WTC11 (cell line): ENCODE results near the gene NSFL1C. TPM values are rescaled to one million over a fixed set of nuclear protein-coding genes. Genes with fewer than 3 reads are reported as not detected.

Experiments
- ATAC-seq: fragments of 200-7000 bp; cut with Tn5 transposase; 2 replicates; pipeline ENCODE4 v1.10.0; 2021; ENCODE audit warnings: mild to moderate bottlenecking, moderate library complexity
- CTCF ChIA-PET: fragments of 300-600 bp; sonication (Branson Sonifier 250); formaldehyde crosslinking; loops from one replicate; lab custom pipeline; 2021; ENCODE audit warnings: antibody characterized with exemption; lab: Charles Lee
- POLR2A ChIA-PET: fragments of 350-600 bp; sonication (Branson Sonifier 250); formaldehyde crosslinking; loops from one replicate; lab custom pipeline; 2021; ENCODE audit warnings: antibody characterized with exemption; lab: Charles Lee
- DNase-seq: peaks from one replicate; pipeline ENCODE4 v3.0.0; 2021; ENCODE audit warnings: low spot score
- H3K27ac Mint-ChIP-seq: 2 replicates; pipeline ENCODE4 v1.8.0; 2021; ENCODE audit warnings: mixed read lengths
- H3K27me3 Mint-ChIP-seq: 2 replicates; pipeline ENCODE4 v1.8.0; 2021; ENCODE audit warnings: low read depth, mild to moderate bottlenecking, moderate library complexity, mixed read lengths
- H3K36me3 Mint-ChIP-seq: 2 replicates; pipeline ENCODE4 v1.8.0; 2021; ENCODE audit warnings: mixed read lengths
- H3K4me1 Mint-ChIP-seq: 2 replicates; pipeline ENCODE4 v1.8.0; 2022; ENCODE audit warnings: mixed read lengths
- H3K4me3 Mint-ChIP-seq: 2 replicates; pipeline ENCODE4 v1.8.0; 2021; ENCODE audit warnings: mild to moderate bottlenecking, moderate library complexity, mixed read lengths
- H3K9me3 Mint-ChIP-seq: 2 replicates; pipeline ENCODE4 v1.8.0; 2021; ENCODE audit warnings: mixed read lengths
- ATF2 ChIP-seq: sonication (generic); formaldehyde crosslinking; IDR thresholded peaks from 2 replicates; pipeline ENCODE4 v1.8.1; 2022; ENCODE audit warnings: low read depth, missing genetic modification reagents, borderline replicate concordance
- ATF6 ChIP-seq: sonication (generic); formaldehyde crosslinking; IDR thresholded peaks from 2 replicates; pipeline ENCODE4 v1.8.1; 2023; ENCODE audit warnings: mild to moderate bottlenecking, missing genetic modification reagents
- CREB1 ChIP-seq: sonication (generic); formaldehyde crosslinking; IDR thresholded peaks from 2 replicates; pipeline ENCODE4 v1.8.0; 2023; ENCODE audit warnings: mild to moderate bottlenecking, missing genetic modification reagents
- E2F4 ChIP-seq: sonication (generic); formaldehyde crosslinking; IDR thresholded peaks from 2 replicates; pipeline ENCODE4 v1.8.1; 2022; ENCODE audit warnings: low read depth, mild to moderate bottlenecking, moderate library complexity, missing genetic modification reagents, borderline replicate concordance
- ERG ChIP-seq: fragments of 250-450 bp; sonication (Bioruptor Pico); IDR thresholded peaks from 2 replicates; pipeline ENCODE4 v1.8.0; 2021; ENCODE audit warnings: mild to moderate bottlenecking
- FOXJ3 ChIP-seq: sonication (generic); formaldehyde crosslinking; IDR thresholded peaks from 2 replicates; pipeline ENCODE4 v1.9.0; 2021; ENCODE audit warnings: missing genetic modification reagents, mild to moderate bottlenecking, borderline replicate concordance
- IRF1 ChIP-seq: sonication (generic); formaldehyde crosslinking; IDR thresholded peaks from 2 replicates; pipeline ENCODE4 v1.8.0; 2023; ENCODE audit warnings: missing genetic modification reagents
- JAZF1 ChIP-seq: fragments of 250-450 bp; sonication (Bioruptor Pico); IDR thresholded peaks from 2 replicates; pipeline ENCODE4 v1.9.0; 2021; ENCODE audit warnings: moderate library complexity, mild to moderate bottlenecking, inconsistent platforms
- JUN ChIP-seq: sonication (generic); formaldehyde crosslinking; IDR thresholded peaks from 2 replicates; pipeline ENCODE4 v1.8.0; 2023; ENCODE audit warnings: mild to moderate bottlenecking, missing genetic modification reagents
- MAX ChIP-seq: sonication (generic); formaldehyde crosslinking; IDR thresholded peaks from 2 replicates; pipeline ENCODE4 v1.8.0; 2022; ENCODE audit warnings: mild to moderate bottlenecking, missing genetic modification reagents
- MLX ChIP-seq: sonication (generic); formaldehyde crosslinking; IDR thresholded peaks from 2 replicates; pipeline ENCODE4 v1.8.1; 2023; ENCODE audit warnings: mild to moderate bottlenecking, missing genetic modification reagents, moderate library complexity
- NR1H2 ChIP-seq: sonication (generic); formaldehyde crosslinking; IDR thresholded peaks from 2 replicates; pipeline ENCODE4 v1.9.0; 2021; ENCODE audit warnings: mild to moderate bottlenecking, moderate library complexity, missing genetic modification reagents
- PRRX2 ChIP-seq: fragments of 250-450 bp; sonication (Bioruptor Pico); IDR thresholded peaks from 2 replicates; pipeline ENCODE4 v1.8.0; 2021; ENCODE audit warnings: mild to moderate bottlenecking
- RELA ChIP-seq: sonication (generic); formaldehyde crosslinking; IDR thresholded peaks from 2 replicates; pipeline ENCODE4 v1.8.1; 2022; ENCODE audit warnings: missing genetic modification reagents, mild to moderate bottlenecking, borderline replicate concordance
- SP1 ChIP-seq: sonication (generic); formaldehyde crosslinking; conservative IDR thresholded peaks from 2 replicates; pipeline ENCODE4 v1.8.1; 2022; ENCODE audit warnings: missing genetic modification reagents
- ZBTB43 ChIP-seq: sonication (generic); formaldehyde crosslinking; IDR thresholded peaks from 2 replicates; pipeline ENCODE4 v1.8.1; 2023; ENCODE audit warnings: mild to moderate bottlenecking, missing genetic modification reagents
- ZNF232 ChIP-seq: sonication (generic); formaldehyde crosslinking; IDR thresholded peaks from 2 replicates; pipeline ENCODE4 v1.8.0; 2022; ENCODE audit warnings: mild to moderate bottlenecking, missing genetic modification reagents
- ZNF263 ChIP-seq: sonication (generic); formaldehyde crosslinking; IDR thresholded peaks from 2 replicates; pipeline ENCODE4 v1.8.1; 2022; ENCODE audit warnings: low read depth, mild to moderate bottlenecking, moderate library complexity, missing genetic modification reagents
- ZSCAN18 ChIP-seq: fragments of 250-450 bp; sonication (Bioruptor Pico); IDR thresholded peaks from 2 replicates; pipeline ENCODE4 v2.1.2; 2022; ENCODE audit warnings: mild to moderate bottlenecking, moderate library complexity
- total RNA-seq: library from RNA; stranded (reverse); gene quantifications from 3 replicates; pipeline ENCODE4 v1.2.3, GENCODE V29; 2021
- TF ChIP-seq, protein P1 (sequence below): sonication (generic); formaldehyde crosslinking; IDR thresholded peaks from 2 replicates; pipeline ENCODE4 v1.8.0; 2022; ENCODE audit warnings: mild to moderate bottlenecking, missing genetic modification reagents
- TF ChIP-seq, protein P2 (sequence below): fragments of 250-450 bp; sonication (Bioruptor Pico); IDR thresholded peaks from 2 replicates; pipeline ENCODE4 v1.9.0; 2021; ENCODE audit warnings: mild to moderate bottlenecking

NSFL1C gene
- total RNA-seq, 1 experiment from 2014 or later, result 85.5 TPM

DNA sequence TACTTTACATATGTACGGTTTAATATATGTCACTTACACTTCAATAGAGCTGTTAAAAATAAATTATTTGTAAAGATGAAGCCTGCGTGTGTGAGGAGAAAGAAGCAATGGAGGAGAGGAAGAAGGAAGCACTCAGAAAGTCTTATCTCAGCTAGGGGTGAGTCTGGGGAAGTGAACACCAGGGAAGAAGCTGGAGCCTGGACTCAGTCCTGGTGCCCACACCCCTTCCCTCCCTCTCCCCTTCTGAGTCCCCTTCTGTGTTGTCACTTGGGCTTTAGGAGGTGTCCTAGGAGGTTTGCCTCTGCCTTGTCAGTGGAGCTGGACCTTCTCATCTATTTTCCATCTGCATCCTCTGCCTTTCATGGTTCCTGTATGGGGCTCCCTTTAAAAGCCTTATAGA, 22.7 kb upstream of the NSFL1C start (continued):
- TF ChIP-seq ZSCAN18 (CRISPR knock-in tag) (no peak), ATF2 (no peak), PRRX2 (CRISPR knock-in tag) (no peak), NR1H2 (CRISPR knock-in tag) (no peak), RELA (no peak), CREB1 (no peak), IRF1 (no peak), ZNF232 (CRISPR knock-in tag) (no peak), E2F4 (no peak), SP1 (CRISPR knock-in tag) (no peak), JAZF1 (CRISPR knock-in tag) (no peak)
- TF ChIP-seq, protein P1, sequence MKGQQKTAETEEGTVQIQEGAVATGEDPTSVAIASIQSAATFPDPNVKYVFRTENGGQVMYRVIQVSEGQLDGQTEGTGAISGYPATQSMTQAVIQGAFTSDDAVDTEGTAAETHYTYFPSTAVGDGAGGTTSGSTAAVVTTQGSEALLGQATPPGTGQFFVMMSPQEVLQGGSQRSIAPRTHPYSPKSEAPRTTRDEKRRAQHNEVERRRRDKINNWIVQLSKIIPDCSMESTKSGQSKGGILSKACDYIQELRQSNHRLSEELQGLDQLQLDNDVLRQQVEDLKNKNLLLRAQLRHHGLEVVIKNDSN (CRISPR knock-in tag), result no peak

DNA sequence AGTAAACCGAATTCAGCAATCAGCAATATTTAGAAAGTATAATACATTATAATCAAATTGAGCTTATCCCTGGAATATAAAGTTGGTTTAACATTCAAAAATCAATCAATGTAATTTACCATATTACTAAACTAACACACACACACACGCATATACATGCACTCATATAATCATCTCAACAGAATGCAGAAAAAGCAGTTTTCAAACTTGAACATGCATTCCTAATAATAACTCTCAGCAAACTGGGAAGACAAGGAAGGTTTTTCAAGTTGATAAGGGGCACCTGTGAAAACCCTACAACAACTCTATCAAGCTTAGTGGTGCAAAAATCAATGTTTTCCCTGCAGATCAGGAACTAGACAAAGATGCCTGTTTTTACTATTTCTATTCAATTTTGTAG, 19.9 kb upstream of the NSFL1C start:
- CTCF ChIA-PET, result no interaction called here
- ATAC-seq (no peak), DNase-seq (no peak)
- Mint-ChIP-seq H3K27ac (no peak overlapping the region), H3K4me3 (no peak overlapping the region), H3K4me1 (no peaks in the 10 kb centered on the region), H3K27me3 (peaks cover 32% of the 10 kb centered on the region), H3K9me3 (no peaks in the 10 kb centered on the region), H3K36me3 (no peaks in the 10 kb centered on the region)
- POLR2A ChIA-PET, result no interaction called here
- TF ChIP-seq ATF6 (CRISPR knock-in tag) (no peak), MAX (CRISPR knock-in tag) (no peak), MLX (CRISPR knock-in tag) (no peak), ZNF263 (CRISPR knock-in tag) (no peak), NR1H2 (CRISPR knock-in tag) (no peak), JUN (no peak), FOXJ3 (CRISPR knock-in tag) (no peak), ZBTB43 (CRISPR knock-in tag) (no peak), SP1 (CRISPR knock-in tag) (no peak), ERG (CRISPR knock-in tag) (no peak)
- TF ChIP-seq, protein P2, sequence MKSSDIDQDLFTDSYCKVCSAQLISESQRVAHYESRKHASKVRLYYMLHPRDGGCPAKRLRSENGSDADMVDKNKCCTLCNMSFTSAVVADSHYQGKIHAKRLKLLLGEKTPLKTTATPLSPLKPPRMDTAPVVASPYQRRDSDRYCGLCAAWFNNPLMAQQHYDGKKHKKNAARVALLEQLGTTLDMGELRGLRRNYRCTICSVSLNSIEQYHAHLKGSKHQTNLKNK (CRISPR knock-in tag), result no peak
- TF ChIP-seq, protein P1 (CRISPR knock-in tag), result no peak
